HG03565 (cell line): ENCODE results near the gene ST8SIA2.
A peak's percentile ranks its signal among the peaks of the same experiment; 100 is the strongest.

Source experiments
- ATAC-seq: cut with Tn5 transposase; IDR thresholded peaks from one replicate; pipeline ENCODE4 v1.9.1; 2021; ENCODE audit warnings: mild to moderate bottlenecking, moderate library complexity; ENCODE audit not compliant: unreplicated experiment

ST8SIA2 gene

GRCh38 chr15:92393071-92393979 is at the start of gene ST8SIA2:
TSS of gene ST8SIA2 (plus strand) at chr15:92393881. CDS start at chr15:92394065, 184 bp downstream.
- ATAC-seq: no peak

DNA sequence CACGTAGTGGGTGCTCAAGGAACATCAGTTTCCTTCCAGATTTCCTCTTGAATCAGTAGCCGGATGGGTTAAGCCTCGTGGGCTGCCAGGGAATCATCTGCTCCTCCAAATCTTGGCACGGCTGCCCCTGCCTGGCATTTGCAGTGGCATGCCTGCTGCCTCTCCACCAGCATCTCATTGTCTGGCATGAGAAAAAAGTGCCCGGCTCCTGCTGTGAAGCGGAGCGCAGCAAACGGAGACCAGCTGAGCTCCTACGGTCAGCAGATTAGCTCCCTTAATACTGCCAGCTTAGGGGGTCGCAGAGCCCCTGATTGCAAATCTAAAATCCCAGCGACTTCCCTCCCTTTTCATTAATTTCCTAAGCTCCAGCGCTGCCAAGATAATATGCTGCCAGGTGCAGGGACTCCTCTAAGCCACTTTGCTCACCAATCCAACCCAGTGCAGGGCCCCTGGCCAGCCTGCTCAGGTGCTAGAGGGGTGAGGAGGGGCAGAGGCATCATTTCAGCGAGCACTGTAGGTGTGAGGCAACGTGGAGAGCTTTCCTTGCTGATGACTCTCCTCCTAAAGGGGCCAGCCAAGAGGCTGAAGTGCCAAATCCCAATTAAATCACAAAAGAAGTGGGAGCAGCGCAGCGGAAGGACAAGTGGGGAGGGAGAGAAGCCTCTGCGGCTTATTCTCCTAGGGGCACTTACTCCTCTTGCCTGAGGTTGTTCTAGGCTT is 49.6 kb upstream of the ST8SIA2 start:
- ATAC-seq: no peak

DNA sequence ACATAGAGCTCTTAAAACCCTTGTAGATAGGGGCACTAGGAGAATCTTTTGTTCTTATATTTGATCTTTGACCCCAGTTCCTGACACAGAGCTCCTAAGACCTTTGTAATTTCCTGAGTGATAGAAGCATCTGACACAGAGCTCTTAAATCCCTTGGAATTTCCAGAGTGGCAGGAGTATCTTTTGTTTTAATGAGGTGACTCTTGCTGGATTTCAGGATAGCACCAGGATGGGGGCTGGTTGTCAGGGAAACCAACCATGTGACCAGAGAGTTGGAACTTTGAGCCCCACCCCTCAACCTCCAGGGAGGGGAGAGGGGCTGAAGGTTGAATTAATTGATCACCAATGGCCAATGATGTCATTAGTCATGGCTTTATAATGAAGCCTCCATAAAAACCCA is 47.6 kb upstream of the ST8SIA2 start:
- ATAC-seq: no peak

- ATAC-seq: no peak
Measured at GRCh38 chr15:92355307-92355706, 38.4 kb upstream of the ST8SIA2 start.

- no peak for ATAC-seq
Measured at GRCh38 chr15:92361321-92362000, 32.2 kb upstream of the ST8SIA2 start.

DNA sequence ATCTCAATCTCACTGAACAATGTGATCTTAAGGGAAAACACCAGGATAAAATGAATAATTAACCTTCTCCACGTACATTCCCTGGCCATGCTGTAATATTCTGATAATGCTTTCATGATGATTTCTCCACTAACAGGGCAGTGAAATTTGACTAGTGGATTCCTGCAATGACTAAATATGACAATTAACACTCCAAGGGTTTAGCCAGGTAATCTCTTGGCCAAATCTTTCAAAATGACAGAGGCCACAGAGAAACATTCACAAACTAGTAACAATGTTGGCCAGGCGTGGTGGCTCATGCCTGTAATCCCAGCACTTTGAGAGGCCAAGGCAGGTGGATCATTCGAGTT is 31.7 kb upstream of the ST8SIA2 start:
- ATAC-seq: no peak

- no peak for ATAC-seq
Measured at GRCh38 chr15:92365084-92365483, 28.6 kb upstream of the ST8SIA2 start.

- ATAC-seq: no peak
Measured at GRCh38 chr15:92365906-92366305, 27.8 kb upstream of the ST8SIA2 start.

DNA sequence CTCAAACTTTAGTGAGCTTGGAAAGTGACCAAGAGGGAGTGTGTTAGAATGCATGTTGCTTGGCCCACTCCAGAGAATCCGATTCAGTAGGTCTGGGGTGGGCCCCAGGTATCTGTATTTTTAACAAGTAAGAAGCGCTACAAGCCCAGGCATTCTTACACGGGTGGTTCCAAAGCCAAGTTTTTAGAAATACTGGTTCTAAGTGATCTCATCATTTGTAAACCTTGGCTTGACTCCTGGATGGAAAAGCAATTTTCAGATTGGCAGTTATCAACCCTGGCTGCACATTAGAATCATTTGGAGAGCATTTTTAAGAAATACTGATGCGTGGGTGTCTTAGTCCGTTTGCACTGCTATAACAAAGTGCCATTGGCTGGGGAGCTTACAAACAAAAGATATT is 27.3 kb upstream of the ST8SIA2 start:
- ATAC-seq: no peak

- no peak for ATAC-seq
Measured at GRCh38 chr15:92375057-92375456, 18.6 kb upstream of the ST8SIA2 start.

DNA sequence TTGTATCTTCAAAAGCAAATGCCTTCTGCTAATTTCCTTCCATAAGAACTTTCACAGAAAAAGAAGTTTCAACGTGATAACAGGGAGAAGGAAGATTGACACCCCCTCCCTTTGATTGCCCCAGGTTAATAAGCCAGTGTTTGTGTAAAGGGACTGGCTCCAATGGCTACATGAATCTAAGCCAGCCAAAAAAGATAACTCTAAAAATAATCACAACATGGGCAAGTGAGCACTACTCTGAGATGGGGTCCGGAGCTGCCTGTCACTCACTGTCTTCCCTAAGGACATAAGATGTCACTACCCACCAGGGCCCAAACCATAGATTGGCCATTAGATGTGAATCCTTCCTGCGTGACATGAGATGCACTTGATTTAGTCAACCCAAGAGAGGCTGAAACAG is 17.6 kb upstream of the ST8SIA2 start:
- no peak for ATAC-seq

DNA sequence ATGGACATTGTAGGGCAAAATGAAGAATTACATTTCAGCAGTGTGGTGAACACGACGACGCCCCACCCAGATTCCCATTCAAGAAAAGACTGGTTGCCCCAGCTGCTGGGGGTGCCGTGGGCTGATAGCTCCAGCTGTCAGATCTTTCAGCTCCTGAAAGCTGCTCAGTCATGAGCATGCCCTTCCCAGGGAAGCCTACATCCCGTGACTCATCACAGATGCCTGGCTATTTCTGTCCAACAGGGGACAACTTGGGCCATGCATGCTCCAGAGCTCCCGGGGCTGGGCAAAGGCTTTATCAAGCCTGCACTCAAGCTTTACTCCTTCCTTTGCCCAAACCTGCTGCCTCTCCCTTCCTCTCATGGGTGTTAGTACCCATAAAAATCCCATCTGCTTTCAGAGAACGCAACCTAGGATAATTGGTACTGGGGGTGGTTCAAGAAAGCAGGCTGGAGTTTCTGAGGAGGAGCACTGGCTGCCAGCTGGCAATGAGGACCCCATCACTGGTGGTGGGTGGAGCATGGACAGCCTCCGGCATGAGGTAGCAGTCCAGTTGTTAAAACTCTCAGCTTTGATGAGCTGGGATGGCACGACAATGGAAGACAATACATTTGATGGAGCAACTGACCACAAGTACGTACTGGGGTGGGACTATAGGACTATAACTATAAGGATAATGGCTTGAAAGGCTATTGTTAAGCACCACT is 16.4 kb upstream of the ST8SIA2 start:
- ATAC-seq: no peak

- no peak for ATAC-seq
Measured at GRCh38 chr15:92383519-92384324, 10.0 kb upstream of the ST8SIA2 start.

DNA sequence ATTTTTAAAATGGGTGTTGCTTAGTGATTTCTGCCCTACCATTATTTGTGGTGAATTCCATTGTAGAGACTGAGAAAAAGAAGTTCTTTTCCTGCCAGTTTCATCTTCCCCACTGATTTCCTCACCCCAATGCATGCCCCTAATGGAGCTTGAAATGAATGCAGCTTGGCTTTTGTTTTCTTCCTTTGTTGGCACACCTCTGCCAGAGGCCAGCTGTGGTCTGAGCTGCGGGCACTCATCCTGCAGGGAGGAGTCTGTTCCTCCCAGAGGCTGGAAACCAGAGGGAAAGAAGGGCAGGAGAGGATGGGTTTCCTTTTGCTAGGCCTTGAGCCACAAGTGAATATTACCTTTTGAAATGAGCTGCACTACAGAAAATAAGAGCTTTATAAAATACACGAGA is 9.3 kb upstream of the ST8SIA2 start:
- no peak for ATAC-seq

GRCh38 chr15:92385096-92385495 is 8.6 kb upstream of the ST8SIA2 start:
- no peak for ATAC-seq

GRCh38 chr15:92391640-92392039 is 2.0 kb upstream of the ST8SIA2 start:
- peak; percentile 60 for ATAC-seq

- ATAC-seq: no peak
Measured at GRCh38 chr15:92392462-92392861, 1.2 kb upstream of the ST8SIA2 start.

GRCh38 chr15:92393980-92394308 is 263 bp downstream of the ST8SIA2 start:
- ATAC-seq: no peak

DNA sequence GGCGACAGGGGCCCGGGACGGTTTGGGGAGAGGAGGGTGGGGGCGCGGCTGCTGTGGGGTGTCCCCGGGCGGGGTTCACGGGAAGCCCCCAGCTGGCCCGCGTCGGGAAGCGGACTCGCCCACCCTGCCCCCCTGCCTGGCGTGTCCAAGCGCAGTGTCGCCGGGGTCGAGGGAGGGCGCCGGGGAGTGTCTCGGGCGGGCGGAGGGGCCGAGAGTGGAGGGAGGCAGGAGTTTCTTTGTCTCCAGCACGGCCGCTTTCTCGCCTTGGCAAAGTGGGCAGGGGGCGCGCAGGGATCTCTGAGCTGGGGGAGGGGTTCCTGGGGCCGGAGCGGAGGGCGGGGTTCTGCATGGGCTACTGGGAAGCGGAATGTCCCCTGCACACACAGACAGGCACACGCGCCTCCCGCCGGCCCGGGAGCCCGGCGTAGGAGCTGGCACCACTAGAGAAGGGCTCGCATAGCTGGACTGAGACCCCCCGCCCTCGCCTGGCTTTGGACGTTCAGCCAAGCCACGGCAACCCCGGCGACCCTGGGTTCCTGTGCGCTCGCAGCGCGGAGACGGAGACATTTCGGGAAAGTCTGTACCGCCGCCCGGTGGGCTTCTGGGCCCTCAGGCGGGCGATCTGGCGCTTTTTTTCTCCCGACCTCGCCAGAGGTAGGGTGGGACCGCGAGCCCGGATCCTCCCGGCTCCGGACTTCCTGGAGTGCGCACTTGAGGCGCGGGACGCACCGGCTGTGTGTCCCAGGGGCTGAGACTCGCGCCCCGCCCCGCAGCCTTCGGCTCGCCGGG is 822 bp downstream of the ST8SIA2 start:
- no peak for ATAC-seq
